Measurements from ENCODE around the gene PINLYP. TPM values are rescaled to one million over a fixed set of nuclear protein-coding genes. Genes with fewer than 3 reads are reported as not detected.

The PINLYP gene
- total and polyA plus RNA-seq, 2 of the 13 experiments (the other 11 are each of a cell fraction or from before 2014, with no cell fraction given) = 0.21 to 0.24 TPM

GRCh38 chr19:43575156-43575950, at the start of gene PINLYP, which contains the start of gene XRCC1 (continued):
- no peak for TF ChIP-seq NRL (CRISPR knock-in tag; IDR thresholded peaks at IDR 0.05; ENCODE audit: borderline replicate concordance)
- TF ChIP-seq GMEB1 (CRISPR knock-in tag; IDR thresholded peaks at IDR 0.05; ENCODE audit: borderline replicate concordance) = peak; percentile 73; the same call in 1 of the 2 replicates
- no peak for TF ChIP-seq ZNF670 (CRISPR knock-in tag; IDR thresholded peaks at IDR 0.05; ENCODE audit: borderline replicate concordance)
- TF ChIP-seq ZBTB7B (CRISPR knock-in tag; IDR thresholded peaks at IDR 0.05) = no peak
- TF ChIP-seq ZFP36L2 (CRISPR knock-in tag; IDR thresholded peaks at IDR 0.05) = no peak
- 0 out of 2 replicates have a peak, but pooled peaks have one; percentile 62 for TF ChIP-seq ZNF142 (CRISPR knock-in tag; IDR thresholded peaks at IDR 0.05)
- TF ChIP-seq TBX2 (CRISPR knock-in tag; IDR thresholded peaks at IDR 0.05; ENCODE audit: borderline replicate concordance) = no peak
- no peak for TF ChIP-seq U2AF2 (IDR thresholded peaks at IDR 0.05; ENCODE audit: low read depth, low read length)
- no peak for TF ChIP-seq SOX6 (IDR thresholded peaks at IDR 0.05)
- no peak for TF ChIP-seq SOX6 (CRISPR knock-in tag; IDR thresholded peaks at IDR 0.05)
- no peak for TF ChIP-seq FOXA1 (IDR thresholded peaks at IDR 0.05)
- no peak for TF ChIP-seq FOXA1 (CRISPR knock-in tag; IDR thresholded peaks at IDR 0.05)
- TF ChIP-seq POLR2G (IDR thresholded peaks at IDR 0.05; ENCODE audit: low read depth, low read length) = peak; percentile 70
- 0 out of 2 replicates have a peak, but pooled peaks have one; percentile 68 for TF ChIP-seq SALL2 (CRISPR knock-in tag; IDR thresholded peaks at IDR 0.05)
- TF ChIP-seq ZNF281 (CRISPR knock-in tag; IDR thresholded peaks at IDR 0.05; ENCODE audit: borderline replicate concordance) = peak; percentile 39; the same call in 1 of the 2 replicates
- TF ChIP-seq ZNF337 (CRISPR knock-in tag; IDR thresholded peaks at IDR 0.05; ENCODE audit: borderline replicate concordance, low read depth) = no peak
- peak; percentile 86 for TF ChIP-seq ATF1 (CRISPR knock-in tag; IDR thresholded peaks at IDR 0.05)
- peak; percentile 24; the same call in 1 of the 2 replicates for TF ChIP-seq MED1 (CRISPR knock-in tag; IDR thresholded peaks at IDR 0.05)
- peak; percentile 97 for TF ChIP-seq RFXANK (CRISPR knock-in tag; IDR thresholded peaks at IDR 0.05)

Measured in HepG2 (cell line).